HG03378 (cell line): ENCODE data around the gene A1CF.
"Not testable (repeated sequence)": the region's sequence is repeated elsewhere in the genome, so short reads cannot be mapped to it uniquely, and the experiment has no call there.

Source experiments
- ATAC-seq: cut with Tn5 transposase; IDR thresholded peaks from one replicate; pipeline ENCODE4 v1.9.1; 2021; ENCODE audit warnings: mild to moderate bottlenecking, moderate library complexity; ENCODE audit not compliant: unreplicated experiment

Gene A1CF

GRCh38 chr10:50794490-50794889 is 90.9 kb downstream of the A1CF start:
- ATAC-seq: no peak

GRCh38 chr10:50788951-50789945 is 96.2 kb downstream of the A1CF start:
- peak; percentile 54 for ATAC-seq

GRCh38 chr10:50787962-50788361 is 97.5 kb downstream of the A1CF start:
- not testable (repeated sequence) for ATAC-seq

- ATAC-seq: not testable (repeated sequence)
Measured at GRCh38 chr10:50782017-50782416, 103.4 kb downstream of the A1CF start.

- ATAC-seq: not testable (repeated sequence)
Measured at GRCh38 chr10:50780036-50780435, 105.4 kb downstream of the A1CF start.

GRCh38 chr10:50774868-50775267 is 110.6 kb downstream of the A1CF start:
- not testable (repeated sequence) for ATAC-seq

GRCh38 chr10:50772042-50772441 is 113.4 kb downstream of the A1CF start:
- not testable (repeated sequence) for ATAC-seq

- ATAC-seq: not testable (repeated sequence)
Measured at GRCh38 chr10:50766774-50767513, 118.5 kb downstream of the A1CF start.
